ENCODE measurements around the gene REEP1.
"Not testable (repeated sequence)": the region's sequence is repeated elsewhere in the genome, so short reads cannot be mapped to it uniquely, and the experiment has no call there.

Gene REEP1

DNA sequence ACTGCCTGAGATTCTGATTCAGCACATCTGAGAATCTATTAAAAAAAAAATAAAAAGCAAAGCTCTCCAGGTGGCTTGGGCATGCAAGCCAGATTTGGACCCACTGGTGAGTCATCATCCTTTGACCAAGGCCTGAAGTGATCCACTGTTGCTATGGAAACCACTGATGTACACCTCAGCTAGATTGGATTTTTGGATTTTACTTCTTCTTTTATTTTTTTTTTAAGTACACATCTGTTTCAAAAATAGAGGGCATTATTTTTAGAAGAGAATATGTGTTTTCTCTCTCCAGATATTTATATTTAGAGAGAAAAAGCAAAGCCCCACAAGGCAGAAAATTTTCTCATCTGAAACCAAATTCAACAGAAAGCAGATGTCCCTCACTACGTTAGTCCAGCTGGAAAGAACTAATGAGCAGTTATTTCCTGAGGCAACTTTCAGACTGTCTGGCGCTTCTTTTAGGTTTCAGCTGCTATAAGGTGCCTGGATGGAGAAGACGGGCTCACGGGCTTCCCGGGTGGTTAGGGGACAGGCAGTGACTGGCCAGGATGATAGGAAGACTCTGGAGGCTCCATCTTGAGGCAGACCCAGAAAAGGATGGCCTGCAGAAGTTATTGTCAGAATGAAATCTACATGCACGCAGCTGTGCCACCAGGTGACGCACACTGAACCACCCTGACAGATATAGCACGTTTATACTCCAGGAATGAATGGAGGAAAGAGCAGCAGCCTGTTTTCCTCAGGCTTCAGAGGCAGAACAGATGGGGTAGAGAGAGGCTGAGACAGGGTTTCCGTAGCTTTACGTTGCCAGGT, 87.6 kb downstream of the REEP1 start:
- TF ChIP-seq Cebpa-rat (IDR thresholded peaks at IDR 0.05) = no peak
- H3K27me3 ChIP-seq = peaks cover 0 to 10% (median 0%) of the 10 kb centered on the region in 11 experiments; a peak in 5 of 22 replicates
- no peak overlapping the region for H3K27ac ChIP-seq
- no peak overlapping the region for H3K4me3 ChIP-seq
- peaks cover 0 to 3% (median 0%) of the 10 kb centered on the region in 11 experiments; a peak in 1 of 22 replicates for H4K20me1 ChIP-seq
- H3K4me1 ChIP-seq = peaks cover 12 to 40% (median 32%) of the 10 kb centered on the region in 10 experiments
- H3K4me2 ChIP-seq = peak overlapping the region in 10 of 11 experiments; percentile 18 to 68 (median 63); a peak in 19 of 22 replicates
- H3K36me3 ChIP-seq = no peaks in the 10 kb centered on the region
- H3K9ac ChIP-seq = peak overlapping the region in 2 of 11 experiments; percentile 17 to 21; a peak in 2 of 22 replicates
- no peaks in the 10 kb centered on the region for H3K9me3 ChIP-seq (replicated peaks in 1 of 11)

DNA sequence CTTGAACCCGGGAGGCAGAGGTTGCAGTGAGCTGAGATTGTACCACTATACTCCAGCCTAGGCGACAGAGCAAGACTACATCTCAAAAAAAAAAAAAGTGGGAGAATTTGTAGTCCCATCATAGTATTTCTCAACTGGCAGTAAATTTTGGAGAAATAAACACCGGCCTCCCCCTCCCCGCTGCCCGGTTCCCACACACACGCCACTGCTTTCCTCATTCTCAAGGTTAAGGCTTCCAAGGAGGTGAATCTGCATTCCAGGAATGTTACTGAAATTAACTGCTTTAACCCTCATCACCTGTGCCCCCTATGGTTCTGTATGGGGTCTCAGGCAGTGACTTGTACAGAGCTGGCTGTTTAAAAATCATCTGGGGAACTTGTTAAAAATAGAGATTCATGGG, 88.2 kb downstream of the REEP1 start:
- Histone ChIP-seq H4K20me1 (peaks cover 0 to 3% (median 0%) of the 10 kb centered on the region in 11 experiments; a peak in 1 of 22 replicates), H3K4me3 (no peak overlapping the region), H3K4me1 (peaks cover 19 to 42% (median 34%) of the 10 kb centered on the region in 10 experiments), H3K9ac (no peak overlapping the region), H3K9me3 (replicated peaks in 1 of 11) (no peaks in the 10 kb centered on the region), H3K4me2 (peak overlapping the region in 10 of 11 experiments; percentile 18 to 68 (median 63); a peak in 20 of 22 replicates), H3K27ac (no peak overlapping the region), H3K36me3 (no peaks in the 10 kb centered on the region), H3K27me3 (peaks cover 0 to 10% (median 5%) of the 10 kb centered on the region in 11 experiments; a peak in 7 of 22 replicates)
- TF ChIP-seq Cebpa-rat (IDR thresholded peaks at IDR 0.05) = no peak

DNA sequence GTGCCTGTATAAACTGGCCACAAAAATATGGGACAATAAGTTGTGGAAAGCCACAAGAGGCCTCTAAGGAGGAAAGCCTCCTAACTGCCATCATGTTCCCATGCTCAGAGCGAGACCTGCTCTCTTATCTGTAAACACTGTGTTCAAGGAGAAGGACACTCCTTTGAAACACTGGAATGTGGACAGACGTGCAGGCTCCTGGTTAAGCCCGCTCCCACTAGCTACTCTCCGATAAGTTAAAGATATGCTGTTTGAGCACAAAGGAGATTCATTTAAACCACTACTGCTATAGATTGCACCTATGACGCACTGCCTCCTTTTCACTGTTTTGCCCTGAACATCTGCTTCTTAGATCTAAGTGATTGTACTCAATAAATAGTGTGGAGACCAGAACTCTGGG, 92.2 kb downstream of the REEP1 start:
- peaks cover 20 to 32% (median 28%) of the 10 kb centered on the region in 10 experiments for H3K4me1 ChIP-seq

DNA sequence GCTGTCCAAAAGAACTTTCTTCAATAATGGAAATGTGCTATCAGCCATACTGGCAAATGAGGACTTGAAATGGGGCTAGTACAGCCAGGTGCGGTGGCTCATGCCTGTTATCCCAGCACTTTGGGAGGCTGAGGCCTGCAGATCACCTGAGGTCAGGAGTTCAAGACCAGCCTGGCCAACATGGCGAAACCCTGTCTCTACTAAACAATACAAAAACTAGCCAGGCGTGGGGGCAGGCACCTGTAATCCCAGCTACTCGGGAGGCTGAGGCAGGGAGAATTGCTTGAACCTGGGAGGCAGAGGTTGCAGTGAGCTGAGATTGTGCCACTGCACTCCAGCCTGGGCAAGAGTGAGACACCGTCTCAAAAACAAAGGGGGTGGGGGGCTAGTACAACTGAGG, 92.6 kb downstream of the REEP1 start:
- Histone ChIP-seq H3K4me2 (peak overlapping the region in 6 of 11 experiments; percentile 10 to 60 (median 34); a peak in 11 of 22 replicates), H3K4me1 (peaks cover 19 to 32% (median 26%) of the 10 kb centered on the region in 10 experiments)
- H3K4me3 ChIP-seq = not testable (repeated sequence)

More for the DNA sequence above, 92.2 kb downstream of the REEP1 start:
- H3K27me3 ChIP-seq = peaks cover 30 to 48% (median 43%) of the 10 kb centered on the region in 11 experiments
- not testable (repeated sequence) for H3K36me3 ChIP-seq; H3K27ac ChIP-seq; H3K9ac ChIP-seq; H3K4me3 ChIP-seq; H3K4me2 ChIP-seq; H3K9me3 ChIP-seq (replicated peaks in 1 of 11)
- peaks cover 0 to 35% (median 16%) of the 10 kb centered on the region in 11 experiments; a peak in 13 of 22 replicates for H4K20me1 ChIP-seq

DNA sequence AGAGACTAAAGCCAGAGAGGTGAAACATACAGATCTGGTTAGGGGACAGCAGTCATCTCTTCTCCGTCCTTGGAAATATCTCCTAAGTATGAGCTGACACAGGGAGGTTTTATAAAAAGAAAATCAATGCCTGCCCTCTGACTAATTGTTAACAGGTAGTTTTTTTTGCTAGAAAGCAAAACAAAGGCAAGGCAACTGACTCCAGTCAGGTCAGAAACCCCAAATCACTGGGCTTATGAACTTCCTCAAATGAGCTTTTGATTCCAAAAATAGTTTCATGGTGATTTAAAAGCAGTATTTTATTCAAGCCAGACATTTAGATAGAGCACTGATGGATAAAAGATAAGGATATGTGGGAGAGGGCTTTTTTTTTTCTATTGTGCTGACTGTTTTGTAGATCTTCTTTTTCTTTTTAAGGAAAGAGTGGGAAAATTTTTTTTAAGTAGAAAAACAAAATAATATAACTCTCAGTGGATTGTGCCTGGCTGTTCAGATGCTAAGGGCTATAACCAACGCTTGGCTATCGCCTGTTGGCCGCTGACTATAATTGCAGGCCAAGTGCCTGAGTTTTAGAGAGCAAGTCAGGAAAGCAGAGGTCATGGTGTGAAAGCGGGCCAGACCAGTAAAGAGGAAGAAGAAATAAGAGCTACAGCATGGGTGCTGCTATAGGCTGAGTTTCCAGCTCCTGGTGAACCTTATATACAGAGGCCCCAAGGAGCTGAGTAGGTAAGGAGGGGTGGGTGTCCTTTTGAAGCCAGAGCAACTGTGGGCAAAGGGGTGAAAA, 93.3 kb downstream of the REEP1 start:
- Histone ChIP-seq H3K9me3 (replicated peaks in 1 of 11) (no peaks in the 10 kb centered on the region), H3K4me3 (no peak overlapping the region), H3K27ac (no peak overlapping the region), H3K4me2 (peak overlapping the region; percentile 6 to 60 (median 27); a peak in 16 of 22 replicates), H3K36me3 (no peaks in the 10 kb centered on the region), H3K4me1 (peaks cover 19 to 32% (median 26%) of the 10 kb centered on the region in 10 experiments), H3K9ac (no peak overlapping the region), H4K20me1 (peaks cover 0 to 41% (median 25%) of the 10 kb centered on the region in 11 experiments; a peak in 15 of 22 replicates), H3K27me3 (peaks cover 41 to 57% (median 53%) of the 10 kb centered on the region in 11 experiments)
- no peak for TF ChIP-seq Cebpa-rat (IDR thresholded peaks at IDR 0.05)

More for the DNA sequence above, 92.6 kb downstream of the REEP1 start:
- not testable (repeated sequence) for H3K27ac ChIP-seq; H3K9me3 ChIP-seq (replicated peaks in 1 of 11); H3K9ac ChIP-seq; H3K36me3 ChIP-seq
- peaks cover 0 to 39% (median 20%) of the 10 kb centered on the region in 11 experiments; a peak in 15 of 22 replicates for H4K20me1 ChIP-seq
- H3K27me3 ChIP-seq = peaks cover 35 to 52% (median 47%) of the 10 kb centered on the region in 11 experiments

DNA sequence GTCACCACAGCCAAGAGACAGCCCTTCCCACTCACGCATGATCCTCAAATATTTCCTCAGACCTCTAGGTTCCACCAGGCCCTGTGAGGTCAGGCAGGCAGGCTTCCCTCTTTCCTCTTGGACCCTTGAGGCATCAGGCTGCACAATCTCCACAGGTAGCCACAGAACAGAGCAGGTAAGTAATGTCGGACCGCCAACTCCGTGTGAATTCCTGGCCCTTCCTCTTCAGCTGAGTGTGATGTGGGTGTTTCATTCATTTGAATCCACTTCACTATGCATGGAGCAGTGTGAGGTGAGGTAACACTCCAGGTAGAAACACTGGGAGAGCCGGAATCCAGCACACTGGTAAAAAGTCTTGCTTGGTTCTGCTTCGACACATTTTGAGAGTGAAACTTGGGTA, 94.2 kb downstream of the REEP1 start:
- H3K36me3 ChIP-seq = no peaks in the 10 kb centered on the region
- H3K9ac ChIP-seq = no peak overlapping the region
- no peak overlapping the region for H3K4me3 ChIP-seq
- H3K27me3 ChIP-seq = peaks cover 49 to 66% (median 60%) of the 10 kb centered on the region in 11 experiments
- TF ChIP-seq Cebpa-rat (IDR thresholded peaks at IDR 0.05) = no peak
- peak overlapping the region in 7 of 11 experiments; percentile 6 to 60 (median 28); a peak in 9 of 22 replicates for H3K4me2 ChIP-seq
- H3K27ac ChIP-seq = no peak overlapping the region
- H3K4me1 ChIP-seq = peaks cover 25 to 35% (median 29%) of the 10 kb centered on the region in 10 experiments
- no peaks in the 10 kb centered on the region for H3K9me3 ChIP-seq (replicated peaks in 1 of 11)
- peaks cover 0 to 46% (median 28%) of the 10 kb centered on the region in 11 experiments; a peak in 16 of 22 replicates for H4K20me1 ChIP-seq

DNA sequence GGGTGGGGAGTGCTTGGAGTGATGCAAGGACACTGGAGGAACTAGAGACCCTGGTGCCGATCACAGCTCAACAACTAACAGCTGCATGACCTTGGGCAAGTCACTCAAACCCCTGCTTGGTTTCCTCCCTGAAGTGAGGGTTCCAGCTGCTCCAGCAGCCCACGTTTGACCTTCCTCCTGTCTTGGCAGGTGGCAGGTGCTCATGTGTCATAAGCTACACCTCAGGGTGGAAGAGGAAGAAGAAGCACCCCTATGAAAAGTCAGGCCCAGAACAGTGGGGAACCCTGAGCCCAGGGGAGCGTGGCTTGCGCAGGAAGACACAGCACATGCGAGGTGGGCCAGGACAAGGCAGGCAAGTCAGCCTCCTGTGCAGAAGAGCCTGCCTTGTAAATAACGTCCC, 95.8 kb downstream of the REEP1 start:
- H3K9me3 ChIP-seq (replicated peaks in 1 of 11) = no peaks in the 10 kb centered on the region
- peaks cover 66 to 82% (median 77%) of the 10 kb centered on the region in 11 experiments for H3K27me3 ChIP-seq
- peaks cover 0 to 47% (median 29%) of the 10 kb centered on the region in 11 experiments; a peak in 16 of 22 replicates for H4K20me1 ChIP-seq
- no peak for TF ChIP-seq Cebpa-rat (IDR thresholded peaks at IDR 0.05)
- no peak overlapping the region for H3K9ac ChIP-seq
- H3K27ac ChIP-seq = no peak overlapping the region
- no peaks in the 10 kb centered on the region for H3K36me3 ChIP-seq
- H3K4me1 ChIP-seq = peaks cover 30 to 40% (median 36%) of the 10 kb centered on the region in 10 experiments
- no peak overlapping the region for H3K4me3 ChIP-seq
- H3K4me2 ChIP-seq = no peak overlapping the region

DNA sequence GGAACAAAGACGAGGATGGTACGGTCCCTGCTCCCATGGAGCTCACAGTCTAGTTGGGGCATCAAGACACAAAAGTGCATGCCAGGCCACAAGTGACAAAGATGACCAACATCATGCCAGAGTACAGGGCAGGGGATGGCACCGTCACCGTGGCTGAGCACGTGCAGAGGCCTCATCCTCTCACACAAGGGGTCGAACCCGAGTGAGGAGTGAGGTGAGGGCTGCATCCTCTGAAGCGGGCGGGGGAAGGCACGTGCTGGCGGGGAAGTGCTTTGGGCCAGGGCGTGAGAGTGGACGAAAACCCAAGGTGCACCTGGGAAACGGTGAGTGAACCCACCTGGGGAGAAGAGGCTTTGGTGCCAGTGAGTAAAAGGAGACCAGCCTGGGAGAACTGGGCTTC, 97.2 kb downstream of the REEP1 start:
- peak overlapping the region in 2 of 11 experiments; percentile 65 to 66; a peak in 3 of 22 replicates for H3K4me2 ChIP-seq
- H3K27me3 ChIP-seq = peaks cover 76 to 96% (median 90%) of the 10 kb centered on the region in 11 experiments
- H3K27ac ChIP-seq = no peak overlapping the region
- H4K20me1 ChIP-seq = peaks cover 0 to 47% (median 29%) of the 10 kb centered on the region in 11 experiments; a peak in 16 of 22 replicates
- no peaks in the 10 kb centered on the region for H3K36me3 ChIP-seq
- H3K9me3 ChIP-seq (replicated peaks in 1 of 11) = no peaks in the 10 kb centered on the region
- H3K4me3 ChIP-seq = no peak overlapping the region
- H3K9ac ChIP-seq = no peak overlapping the region
- no peak for TF ChIP-seq Cebpa-rat (IDR thresholded peaks at IDR 0.05)
- H3K4me1 ChIP-seq = peaks cover 30 to 40% (median 36%) of the 10 kb centered on the region in 10 experiments
